ENCODE measurements around the gene ULK4.

Gene ULK4

DNA sequence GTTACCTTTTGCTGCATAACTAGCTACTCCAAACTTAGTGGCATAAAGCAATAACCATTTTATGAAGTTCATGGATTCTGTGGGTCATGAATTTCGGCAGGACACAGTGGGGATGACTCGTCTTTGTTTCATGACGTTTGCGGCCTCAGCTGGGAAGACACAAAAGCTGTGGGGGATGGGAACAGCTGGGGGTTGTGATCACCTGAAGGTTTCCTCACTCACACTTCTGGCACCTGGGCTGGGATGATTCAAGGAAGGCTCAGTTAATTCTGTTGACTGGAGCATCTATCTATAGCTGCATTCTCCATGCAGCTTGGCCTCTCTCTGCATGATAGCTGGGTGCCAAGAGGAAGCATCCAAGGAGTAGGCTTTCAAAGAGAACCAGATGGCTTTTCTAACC lies 332.8 kb downstream of the ULK4 start:
- DNase-seq = no peak

DNA sequence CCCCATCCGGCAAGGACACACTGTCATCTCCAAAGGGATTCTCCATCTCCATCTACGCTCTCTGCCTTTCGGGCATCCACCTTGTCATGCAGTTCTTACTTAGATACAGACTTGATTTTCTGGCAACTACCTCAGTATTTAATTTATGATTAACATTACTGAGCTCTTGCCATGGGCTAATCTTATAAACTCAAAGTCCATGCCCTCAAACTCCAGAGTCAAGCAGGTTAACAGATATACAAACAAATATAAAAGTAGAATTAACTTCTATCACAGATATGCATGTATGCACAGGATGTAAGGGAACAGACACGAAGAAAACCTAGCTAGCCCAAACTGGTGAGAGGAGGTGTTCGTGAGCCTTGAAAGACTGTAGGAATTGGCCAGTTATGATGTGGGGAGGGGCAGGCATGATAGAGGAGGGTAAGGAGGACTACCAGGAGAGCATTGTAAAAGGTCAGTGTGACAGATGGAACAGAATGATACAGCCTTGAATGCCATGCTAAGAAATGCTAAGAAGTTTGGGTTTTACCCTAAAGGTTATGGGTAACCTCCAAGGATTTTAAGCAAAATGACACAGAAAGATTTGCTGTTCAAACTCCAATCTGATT lies 334.3 kb downstream of the ULK4 start:
- no peak for DNase-seq

DNA sequence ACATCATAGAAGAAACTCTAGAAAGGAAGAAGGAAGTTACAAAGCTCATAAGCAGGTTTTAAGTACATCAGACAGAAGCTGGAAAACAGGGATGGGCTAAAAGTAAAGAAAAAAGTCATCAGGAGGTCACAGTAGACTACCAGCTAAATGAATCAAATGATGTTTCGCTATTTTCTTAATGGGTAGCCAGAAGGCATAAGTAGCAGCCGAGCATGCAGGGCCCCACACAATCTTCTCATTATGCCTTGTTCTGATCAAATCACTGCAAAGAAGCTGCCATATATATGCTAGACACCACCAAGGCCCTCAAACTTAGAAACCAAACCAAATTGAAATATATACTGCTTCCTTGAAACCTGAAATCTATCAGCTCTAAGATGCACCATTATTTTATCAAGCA lies 349.1 kb downstream of the ULK4 start:
- no peak for DNase-seq

DNA sequence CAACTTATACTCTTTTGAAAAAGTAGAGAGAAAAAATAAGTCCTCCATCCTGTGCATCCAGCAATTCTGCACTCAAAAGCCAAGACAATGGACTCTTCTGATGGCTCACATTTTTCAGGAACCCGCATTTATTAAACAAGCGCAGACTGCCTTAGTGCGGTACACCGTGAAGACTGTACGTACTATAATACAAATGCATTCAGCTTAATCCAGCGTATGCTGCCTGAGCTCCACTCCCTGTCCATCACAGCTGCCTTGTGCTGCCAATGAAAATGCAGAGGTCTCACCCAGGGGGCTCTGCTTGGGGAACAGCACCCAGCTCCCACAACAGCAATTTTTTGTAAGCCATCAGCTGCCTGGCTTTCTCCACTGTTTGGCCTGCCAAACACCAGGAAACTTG lies 350.9 kb downstream of the ULK4 start:
- DNase-seq = no peak

DNA sequence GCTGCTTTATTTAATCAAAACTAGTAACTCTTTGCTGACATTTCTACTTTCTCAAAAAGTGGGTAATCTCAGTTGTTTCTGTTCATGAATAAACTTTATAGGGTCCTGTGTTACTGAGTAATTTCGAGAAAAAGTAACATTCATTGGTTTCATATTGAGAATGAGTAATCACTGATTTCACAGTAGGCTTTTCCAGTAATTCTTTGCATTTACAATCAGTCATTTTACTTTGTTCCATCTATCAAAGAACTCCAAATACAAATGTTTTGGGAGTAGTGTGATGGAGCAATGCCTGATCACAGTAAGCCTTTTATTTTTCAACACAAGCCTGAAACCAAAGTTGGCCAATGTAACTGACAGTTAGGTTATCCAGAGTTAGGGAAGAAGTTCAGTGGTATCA lies 353.6 kb downstream of the ULK4 start:
- DNase-seq = no peak

DNA sequence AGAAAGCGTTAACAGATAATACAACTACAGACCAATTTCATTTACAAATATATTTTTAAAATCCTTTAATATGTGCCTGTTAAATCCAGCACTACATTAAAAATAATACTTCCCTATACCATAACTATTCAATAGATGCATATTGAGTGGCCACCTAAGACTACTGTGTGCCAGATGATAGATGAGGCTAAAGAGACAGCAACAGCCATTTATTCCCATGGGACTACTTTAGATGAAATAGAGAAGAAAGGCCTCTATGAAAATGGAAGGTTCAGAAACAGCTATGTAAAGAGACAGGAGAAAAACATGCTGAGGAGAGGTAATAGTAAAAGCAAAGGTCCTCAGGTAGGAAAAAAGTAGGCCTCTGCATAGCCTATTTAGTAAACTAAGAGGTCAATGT lies 358.1 kb downstream of the ULK4 start:
- DNase-seq = no peak

DNA sequence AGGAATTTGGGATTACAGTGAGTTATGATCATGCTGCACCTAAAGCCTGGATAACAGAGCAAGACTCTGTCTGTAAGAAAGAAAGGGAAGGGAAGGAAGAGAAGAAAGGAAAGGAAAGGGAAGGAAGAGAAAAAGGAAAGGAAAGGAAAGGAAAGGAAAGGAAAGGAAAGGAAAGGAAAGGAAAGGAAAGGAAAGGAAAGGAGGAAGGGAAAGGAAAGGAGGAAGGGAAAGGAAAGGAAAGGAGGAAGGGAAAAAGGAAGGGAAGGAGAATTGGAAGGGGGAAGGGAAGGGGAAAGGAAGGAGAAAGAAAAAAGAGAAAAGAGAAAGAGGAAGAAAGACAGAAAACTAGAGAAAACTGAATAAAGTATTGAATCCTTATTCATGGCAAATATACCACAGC lies 359.8 kb downstream of the ULK4 start:
- no peak for DNase-seq

DNA sequence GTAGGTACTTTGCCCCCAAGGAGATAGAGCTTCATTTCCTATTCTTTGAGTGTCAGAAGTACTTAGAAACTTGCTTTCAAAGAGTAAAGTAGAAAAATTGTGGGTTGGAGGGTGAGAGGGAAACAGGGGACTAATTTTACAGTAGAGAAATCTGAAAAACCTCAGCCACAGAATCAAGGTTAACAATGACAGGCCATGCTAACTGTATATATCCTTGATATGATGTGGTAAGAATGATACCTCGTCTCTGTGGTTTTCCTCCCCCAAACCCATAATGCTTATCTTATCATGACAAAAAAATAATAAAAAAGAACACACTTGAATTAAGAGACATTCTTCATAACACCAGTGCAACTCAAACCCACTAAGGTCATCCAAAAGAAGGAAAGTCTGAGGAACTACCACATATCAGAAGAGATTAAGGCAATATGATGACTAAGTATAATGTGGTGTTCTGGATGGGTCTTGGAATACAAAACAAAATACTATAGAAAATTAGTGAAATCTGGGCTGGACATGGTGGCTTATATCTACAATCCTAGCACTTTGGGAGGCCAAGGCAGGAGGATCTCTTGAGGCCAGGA lies 360.4 kb downstream of the ULK4 start:
- peak; percentile 45 for DNase-seq

DNA sequence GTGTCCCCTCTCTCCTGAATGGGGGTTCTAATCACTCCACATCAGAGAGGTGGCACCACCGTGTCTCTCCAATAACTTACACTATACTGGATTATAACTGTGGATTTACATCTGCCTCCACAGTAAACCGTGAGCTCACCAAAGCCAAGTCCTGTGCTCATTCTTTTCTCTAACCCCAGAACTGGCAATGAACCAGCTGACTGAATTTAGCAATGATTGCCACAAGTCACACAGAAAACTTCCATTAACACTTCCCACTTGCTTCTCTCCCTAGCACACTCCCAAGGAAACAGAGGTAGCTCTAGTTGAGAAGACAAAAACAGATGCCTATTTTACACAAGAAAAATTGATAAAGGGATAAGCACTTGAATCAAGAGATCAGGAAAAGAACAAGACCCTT lies 361.3 kb downstream of the ULK4 start:
- no peak for DNase-seq

DNA sequence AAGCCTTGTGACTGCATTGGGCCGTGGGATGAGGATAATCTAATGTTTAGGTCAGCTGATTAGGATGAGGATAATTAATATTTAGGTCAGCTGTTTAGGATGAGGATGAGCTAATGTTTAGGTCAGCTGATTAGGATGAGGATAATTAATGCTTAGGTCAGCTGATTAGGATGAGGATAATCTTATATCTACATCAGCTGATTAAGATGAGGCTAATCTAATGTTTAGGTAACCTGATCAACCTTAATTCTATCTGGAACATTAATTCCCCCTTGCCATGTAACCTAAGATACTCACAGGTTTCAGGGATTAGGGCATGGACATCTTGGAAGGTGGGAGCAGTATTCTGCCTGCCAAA lies 362.8 kb downstream of the ULK4 start:
- DNase-seq = no peak

DNA sequence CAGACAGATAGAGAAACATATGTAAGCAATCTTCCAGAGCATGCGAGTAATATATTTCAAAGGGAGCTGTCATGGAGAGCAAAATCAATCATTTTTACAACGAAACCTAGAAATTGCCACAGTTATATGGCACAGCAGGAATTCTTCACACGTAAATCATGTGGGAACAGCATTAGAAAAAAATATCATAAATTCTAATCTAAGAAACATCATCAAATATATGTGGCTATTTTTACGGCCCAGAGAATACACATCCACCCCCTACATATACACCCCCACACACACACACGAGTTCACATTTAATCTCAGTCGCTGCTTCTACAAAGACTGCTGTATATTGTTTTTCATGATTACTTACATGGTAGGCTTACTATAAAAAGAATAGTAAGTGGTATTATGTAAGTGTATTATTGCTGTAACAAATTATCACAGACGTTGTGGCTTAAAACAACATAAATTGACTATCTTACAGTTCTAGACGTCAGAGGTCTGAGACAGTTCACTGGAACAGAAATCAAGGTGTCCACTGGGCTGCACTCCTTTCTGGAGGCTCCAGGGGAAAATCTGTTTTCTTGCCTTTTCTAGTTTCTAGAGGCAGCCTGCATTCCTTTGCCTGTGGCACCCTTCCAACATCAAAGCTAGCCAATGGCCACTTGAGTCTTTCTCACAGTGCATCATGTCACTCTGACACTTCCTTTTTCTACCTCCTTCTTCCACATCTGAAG lies 363.3 kb downstream of the ULK4 start:
- DNase-seq = no peak

DNA sequence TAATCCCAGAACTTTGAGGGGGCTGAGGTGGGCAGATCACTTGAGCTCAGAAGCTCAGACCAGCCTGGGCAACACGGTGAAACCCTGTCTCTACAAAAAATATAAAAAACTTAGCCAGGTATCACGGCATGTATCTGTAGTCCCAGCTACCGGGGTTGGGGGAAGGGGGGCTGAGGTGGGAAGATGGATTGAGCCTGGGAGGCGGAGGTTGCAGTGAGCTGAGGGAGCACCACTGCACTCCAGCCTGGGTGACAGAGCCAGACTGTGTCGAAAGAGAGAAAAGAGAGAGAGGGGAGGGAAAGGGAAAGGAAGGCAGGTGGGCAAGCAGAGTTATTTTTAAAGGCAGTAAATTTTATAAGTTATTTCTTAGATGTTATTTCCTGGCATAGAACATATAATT lies 368.1 kb downstream of the ULK4 start:
- DNase-seq = no peak

DNA sequence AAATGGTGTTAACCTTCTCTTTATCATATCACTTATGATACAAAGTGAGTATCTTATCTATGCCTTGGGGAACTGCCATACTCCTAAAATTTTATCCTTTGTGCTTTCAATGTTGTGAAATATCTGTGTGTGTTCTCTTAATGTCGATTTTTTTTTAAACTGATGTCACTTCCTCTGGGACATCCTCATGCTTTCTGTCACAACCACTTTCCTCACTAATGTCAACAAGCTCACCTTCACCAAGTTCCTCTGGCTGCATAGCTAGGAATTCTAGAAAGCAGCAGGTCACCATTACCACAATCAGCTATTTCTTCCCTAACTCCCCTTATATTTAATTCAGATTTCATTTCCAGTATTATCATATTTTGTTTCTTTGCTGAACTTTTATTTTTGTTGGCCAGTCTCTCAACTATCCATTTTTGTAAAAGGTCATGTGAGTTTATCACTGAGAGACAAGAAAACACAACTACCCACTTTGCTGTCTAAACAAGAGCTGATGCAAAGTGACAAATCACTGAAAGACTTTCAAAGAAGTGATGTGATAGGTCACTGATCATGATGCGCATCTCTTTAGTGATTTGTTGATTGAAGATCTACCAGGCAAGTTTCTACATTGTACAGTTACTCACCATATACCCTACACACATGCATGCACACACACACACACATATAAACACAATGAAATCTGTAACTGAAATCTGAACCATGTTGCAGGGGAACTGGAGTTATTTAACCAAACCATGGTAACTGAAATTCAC lies 369.0 kb downstream of the ULK4 start:
- no peak for DNase-seq

DNA sequence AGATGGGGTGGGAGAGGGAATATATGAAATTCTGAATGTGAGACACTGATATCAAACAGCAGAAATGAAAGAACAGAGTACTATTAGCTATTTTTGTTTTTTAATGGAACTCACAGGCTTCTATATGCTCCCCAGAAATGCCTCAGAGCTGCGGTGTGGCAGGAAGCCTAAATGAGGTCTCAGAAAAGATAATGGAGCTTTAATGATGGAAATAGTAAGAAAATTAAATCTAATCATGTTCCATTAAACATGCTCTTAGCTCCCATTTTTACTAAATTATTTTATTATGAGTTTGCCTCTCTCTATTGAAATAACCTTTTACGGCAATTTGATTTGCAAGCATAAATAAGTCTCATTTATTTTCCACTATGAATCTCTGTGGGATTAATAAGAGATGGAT lies 378.9 kb downstream of the ULK4 start:
- DNase-seq = no peak

DNA sequence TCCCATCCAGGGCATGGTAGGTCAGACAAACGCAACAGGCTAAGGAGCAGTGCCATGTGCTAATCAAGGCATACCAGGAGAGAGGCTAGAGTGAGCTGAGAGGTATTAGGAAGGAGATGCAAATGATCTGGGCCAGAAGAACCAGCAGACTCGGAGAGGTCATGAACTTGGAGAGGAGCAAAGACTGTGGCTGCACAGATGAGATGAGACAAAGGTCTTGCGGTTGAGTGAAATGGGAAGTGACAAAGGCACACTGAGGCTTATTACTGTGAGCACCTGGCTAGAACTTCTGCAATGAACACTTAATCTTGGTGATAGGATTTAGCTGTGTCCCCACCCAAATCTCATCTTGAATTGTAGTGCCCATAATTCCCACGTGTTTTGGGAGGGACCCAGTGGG lies 380.2 kb downstream of the ULK4 start:
- DNase-seq = no peak

DNA sequence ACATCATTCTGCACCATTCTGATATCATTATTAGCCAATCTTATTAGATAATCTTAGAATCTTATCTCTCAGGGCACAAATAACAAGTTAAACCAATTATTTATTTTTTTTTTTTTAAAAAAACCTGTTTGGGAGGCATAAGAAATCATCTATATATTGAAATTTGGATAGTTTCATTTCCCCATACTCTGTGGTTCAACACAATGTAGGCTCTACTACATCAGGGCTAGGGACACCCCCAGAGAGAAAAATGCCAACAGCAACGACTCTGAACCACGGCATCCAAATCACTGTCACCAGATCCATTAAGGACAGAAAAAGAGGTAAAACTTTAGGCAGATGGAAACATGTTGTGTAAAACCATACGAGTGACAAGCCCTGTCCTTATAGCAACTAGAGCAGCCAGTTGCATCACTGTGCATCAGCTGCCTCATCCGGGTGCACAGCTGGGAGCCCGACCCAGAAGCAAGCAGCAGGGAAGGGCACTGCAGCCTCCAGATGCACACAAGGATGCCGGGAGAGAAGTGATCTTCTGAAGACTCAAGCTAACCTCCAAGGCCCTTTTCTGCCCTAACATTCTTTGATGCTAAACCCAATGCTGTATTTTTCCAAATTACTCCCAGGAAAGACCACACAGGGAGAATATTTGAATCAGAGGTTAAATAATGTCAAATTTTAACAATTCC lies 381.5 kb downstream of the ULK4 start:
- DNase-seq = no peak

DNA sequence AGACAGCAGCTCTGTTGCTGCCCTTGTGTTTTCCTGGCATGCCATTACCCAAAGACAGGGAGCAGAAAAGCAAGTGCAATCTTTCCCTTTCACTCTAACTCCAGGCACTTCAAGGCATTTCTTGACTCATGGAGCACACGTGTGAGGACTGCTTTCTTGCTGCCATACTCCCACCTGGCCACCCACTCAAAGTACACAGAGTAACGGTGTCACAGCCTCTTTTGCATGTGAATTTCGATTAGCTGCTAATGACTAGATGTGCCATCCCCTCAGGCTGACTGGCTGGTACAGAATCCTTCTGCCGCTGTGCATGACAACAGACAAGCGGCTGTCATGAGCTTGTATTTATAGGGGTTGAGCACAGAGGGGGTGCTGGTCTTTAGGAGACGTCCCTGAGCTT lies 382.0 kb downstream of the ULK4 start:
- DNase-seq = no peak

DNA sequence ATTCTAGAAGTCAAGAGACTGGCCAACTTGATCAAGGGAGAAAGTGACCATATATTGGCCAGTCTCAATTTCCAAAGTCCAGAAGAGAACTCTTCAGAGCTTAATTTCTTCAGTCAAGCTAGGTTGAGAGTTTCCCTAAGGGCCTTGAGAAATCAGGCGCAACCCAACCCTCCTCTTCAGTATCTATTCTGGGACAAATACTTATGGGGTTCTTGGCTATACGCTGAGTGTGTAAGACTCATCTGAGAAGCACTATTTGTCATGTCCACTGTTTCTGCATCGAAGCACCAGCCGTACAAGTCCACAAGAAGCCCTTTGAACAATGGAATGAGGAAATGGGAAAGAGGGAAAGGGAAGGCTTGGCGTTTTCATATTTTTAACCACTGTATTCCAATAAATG lies 383.1 kb downstream of the ULK4 start:
- DNase-seq = no peak

DNA sequence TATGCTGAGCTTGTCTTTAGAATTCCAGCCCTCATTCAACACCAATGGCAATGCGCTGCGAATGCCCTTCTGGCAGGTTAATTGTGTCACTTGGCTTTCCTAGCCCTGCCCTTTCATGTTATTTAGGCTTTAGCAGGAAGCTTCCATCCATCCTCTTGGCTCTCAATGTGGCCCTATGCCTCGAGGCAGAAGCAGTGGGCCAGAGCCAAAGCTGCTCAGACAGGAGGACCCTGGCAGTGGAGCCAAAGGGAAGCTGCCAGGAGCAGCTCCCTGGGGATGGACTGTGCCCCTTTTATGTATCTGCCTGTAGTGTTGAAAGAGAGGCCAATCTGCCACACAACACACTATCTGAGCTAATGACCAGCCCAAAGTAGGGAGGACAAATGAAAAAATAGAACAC lies 386.2 kb downstream of the ULK4 start:
- DNase-seq = no peak

DNA sequence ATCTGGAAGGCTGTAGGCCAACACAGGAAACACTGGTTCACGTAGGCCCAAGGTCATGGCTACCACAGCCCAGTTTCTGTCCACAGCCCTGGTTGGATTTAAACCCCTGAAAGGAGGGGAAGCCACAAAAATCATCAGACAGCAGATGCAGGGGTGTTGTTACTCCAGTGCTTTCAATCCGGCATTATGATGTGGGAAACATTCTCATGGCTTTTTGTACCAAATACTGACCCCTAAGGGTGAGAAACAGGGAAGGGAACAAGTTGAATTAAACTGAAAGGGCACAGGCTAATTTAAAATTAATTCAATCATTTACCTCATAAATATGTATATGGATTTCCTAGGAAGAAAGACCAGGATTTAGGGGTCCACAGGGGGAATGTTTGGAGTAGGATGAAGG lies 387.0 kb downstream of the ULK4 start:
- DNase-seq = peak; percentile 4

DNA sequence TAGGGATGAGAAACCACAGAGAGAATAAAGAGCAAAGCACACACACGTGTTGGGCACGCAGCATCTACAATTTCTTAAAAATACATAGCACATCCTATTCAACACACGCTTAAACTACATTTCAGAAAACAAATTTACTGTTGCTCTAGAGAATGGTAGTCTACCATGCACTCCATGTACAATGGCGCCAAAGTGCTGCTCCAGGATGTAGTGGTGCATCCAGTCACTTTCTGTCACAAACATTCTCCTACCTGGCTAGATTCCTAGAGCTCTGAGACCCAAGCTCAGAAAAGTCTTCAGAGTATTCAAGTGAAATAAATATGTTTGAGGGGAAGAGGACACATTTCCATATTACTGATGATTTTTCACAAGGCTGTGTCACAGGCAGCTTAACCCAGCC lies 388.3 kb downstream of the ULK4 start:
- no peak for DNase-seq

DNA sequence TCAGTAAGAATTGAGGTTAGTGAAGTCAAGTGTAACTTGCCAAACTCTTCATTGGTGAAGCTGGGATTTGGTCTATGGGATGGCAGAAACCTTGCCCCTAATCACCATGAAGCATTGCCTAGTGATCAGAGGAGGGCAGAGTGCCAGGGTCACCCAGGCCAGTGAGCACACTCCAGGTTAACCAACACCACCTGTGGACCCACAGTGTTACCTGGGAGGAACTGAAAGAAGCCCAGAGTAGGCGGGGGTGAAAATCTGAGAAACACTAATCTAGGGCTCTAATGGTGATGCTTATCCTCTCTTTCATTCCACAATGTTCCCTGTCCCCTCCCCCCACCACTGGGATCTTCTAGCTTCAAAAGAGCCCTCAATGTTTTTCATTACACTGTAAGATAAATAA lies 389.8 kb downstream of the ULK4 start:
- DNase-seq = no peak

DNA sequence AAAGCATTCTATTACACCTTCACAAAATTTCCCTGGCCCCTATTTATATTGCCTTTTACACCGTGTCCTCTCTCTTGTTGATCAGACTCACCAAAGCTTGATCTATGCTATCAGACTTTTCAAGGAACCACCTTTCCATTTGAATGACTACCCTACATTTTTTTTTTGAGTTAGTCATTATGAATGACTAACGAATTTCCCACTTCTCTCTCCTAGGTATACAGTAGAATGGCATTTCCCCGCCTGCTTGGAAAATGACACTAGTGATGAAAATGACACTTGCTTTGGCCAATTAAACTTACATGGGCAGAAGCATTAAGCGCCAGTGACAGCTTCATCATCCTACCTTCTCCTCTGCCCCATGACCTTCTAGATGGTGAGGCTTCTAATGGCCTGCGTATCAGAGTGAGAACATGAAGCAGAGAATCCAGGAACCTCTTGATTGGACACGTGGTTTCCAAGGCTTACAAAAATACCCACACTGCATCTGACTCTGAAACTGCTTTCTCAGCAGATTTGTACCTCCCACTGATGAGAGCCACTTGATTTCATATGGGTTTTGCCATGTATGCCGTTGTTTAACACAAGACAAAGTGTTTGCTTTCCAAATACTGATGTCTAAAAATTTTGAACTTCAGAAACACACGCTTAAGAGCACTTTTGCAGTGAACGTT lies 392.1 kb downstream of the ULK4 start:
- DNase-seq = no peak
